ENCODE results near the gene LRRC59.
A peak's percentile ranks its signal among the peaks of the same experiment; 100 is the strongest.
"Not testable (repeated sequence)": the region's sequence is repeated elsewhere in the genome, so short reads cannot be mapped to it uniquely, and the experiment has no call there.

The LRRC59 gene

GRCh38 chr17:50414808-50415207 is 17.5 kb upstream of the LRRC59 start:
- CTCF ChIA-PET: no interaction called here
- no peak for DNase-seq (ENCODE audit: low spot score)
- H3K27ac ChIP-seq: no peak overlapping the region
- no peak for TF ChIP-seq CTCF (conservative IDR thresholded peaks at IDR 0.05; ENCODE audit: low read depth)
- POLR2A ChIA-PET (ENCODE audit: low non-redundant PET): no interaction called here

- ChIA-PET CTCF (no interaction called here), POLR2A (ENCODE audit: low non-redundant PET) (no interaction called here)
- no peak overlapping the region for H3K27ac ChIP-seq
- TF ChIP-seq CTCF (conservative IDR thresholded peaks at IDR 0.05; ENCODE audit: low read depth): no peak
- no peak for DNase-seq (ENCODE audit: low spot score)
Measured at GRCh38 chr17:50412188-50412732, 14.9 kb upstream of the LRRC59 start.

GRCh38 chr17:50407921-50408320 is 10.6 kb upstream of the LRRC59 start:
- no peak for DNase-seq (ENCODE audit: low spot score)

GRCh38 chr17:50406578-50406977 is 9.3 kb upstream of the LRRC59 start:
- CTCF ChIA-PET: interaction anchor here (2.2 kb wide), 1 partner anchor 9 kb away, joined by 13 read pairs; the partner anchor contains the start of gene LRRC59

More at GRCh38 chr17:50407921-50408320, 10.6 kb upstream of the LRRC59 start:
- no peak overlapping the region for H3K27ac ChIP-seq
- ChIA-PET CTCF (interaction anchor here (2.2 kb wide), 1 partner anchor 10 kb away, joined by 13 read pairs; the partner anchor contains the start of gene LRRC59), POLR2A (ENCODE audit: low non-redundant PET) (no interaction called here)
- no peak for TF ChIP-seq CTCF (conservative IDR thresholded peaks at IDR 0.05; ENCODE audit: low read depth)

GRCh38 chr17:50405351-50405750 is 8.0 kb upstream of the LRRC59 start:
- CTCF ChIA-PET: interaction anchor here (0.7 kb wide), 1 partner anchor 21 kb away, joined by 5 read pairs; no protein-coding TSS in a partner anchor
- H3K27ac ChIP-seq; DNase-seq (ENCODE audit: low spot score); POLR2A ChIA-PET (ENCODE audit: low non-redundant PET): not testable (repeated sequence)

More at GRCh38 chr17:50406578-50406977, 9.3 kb upstream of the LRRC59 start:
- no peak overlapping the region for H3K27ac ChIP-seq
- POLR2A ChIA-PET (ENCODE audit: low non-redundant PET): interaction anchor here (0.9 kb wide), 1 partner anchor 9 kb away, joined by 3 read pairs; the partner anchor contains the start of gene LRRC59
- TF ChIP-seq CTCF (conservative IDR thresholded peaks at IDR 0.05; ENCODE audit: low read depth): no peak
- no peak for DNase-seq (ENCODE audit: low spot score)

GRCh38 chr17:50399591-50399990 is 2.3 kb upstream of the LRRC59 start:
- POLR2A ChIA-PET (ENCODE audit: low non-redundant PET); DNase-seq (ENCODE audit: low spot score); CTCF ChIA-PET; H3K27ac ChIP-seq: not testable (repeated sequence)

GRCh38 chr17:50398672-50399071 is 1.3 kb upstream of the LRRC59 start:
- CTCF ChIA-PET: interaction anchor here (0.8 to 1.1 kb wide), 2 partner anchors 19 to 25 kb away, joined by 3 read pairs; no protein-coding TSS in a partner anchor
- POLR2A ChIA-PET (ENCODE audit: low non-redundant PET); DNase-seq (ENCODE audit: low spot score); H3K27ac ChIP-seq: not testable (repeated sequence)

- ChIA-PET CTCF (interaction anchor here (0.6 to 2.3 kb wide), 21 partner anchors 9 to 143 kb away, joined by 3 to 18 read pairs (median 6); partner anchors contain the start of genes ACSF2 and RSAD1), POLR2A (ENCODE audit: low non-redundant PET) (interaction anchor here (0.6 to 1.3 kb wide), 3 partner anchors 8 to 125 kb away, joined by 3 to 4 read pairs (median 3); partner anchors contain the start of gene ACSF2)
Measured at GRCh38 chr17:50397919-50398285, 579 bp upstream of the LRRC59 start.

More at GRCh38 chr17:50397919-50398285, 579 bp upstream of the LRRC59 start:
- no peak for DNase-seq (ENCODE audit: low spot score)
- TF ChIP-seq CTCF (conservative IDR thresholded peaks at IDR 0.05; ENCODE audit: low read depth): no peak
- H3K27ac ChIP-seq: peak overlapping the region; percentile 86

Data from RWPE1 (cell line).